Activated CD4-positive, alpha-beta T cell treated with anti-CD3 and anti-CD28 coated beads for 24 hours (primary cell): ENCODE measurements around the gene TIPIN.

ENCODE experiments used
- DNase-seq, 2 donors: peaks; one replicate each; pipeline ENCODE4 v3.0.0-alpha.2; 2020; ENCODE audit warnings: low read depth in 2 of 2

The TIPIN gene

DNA sequence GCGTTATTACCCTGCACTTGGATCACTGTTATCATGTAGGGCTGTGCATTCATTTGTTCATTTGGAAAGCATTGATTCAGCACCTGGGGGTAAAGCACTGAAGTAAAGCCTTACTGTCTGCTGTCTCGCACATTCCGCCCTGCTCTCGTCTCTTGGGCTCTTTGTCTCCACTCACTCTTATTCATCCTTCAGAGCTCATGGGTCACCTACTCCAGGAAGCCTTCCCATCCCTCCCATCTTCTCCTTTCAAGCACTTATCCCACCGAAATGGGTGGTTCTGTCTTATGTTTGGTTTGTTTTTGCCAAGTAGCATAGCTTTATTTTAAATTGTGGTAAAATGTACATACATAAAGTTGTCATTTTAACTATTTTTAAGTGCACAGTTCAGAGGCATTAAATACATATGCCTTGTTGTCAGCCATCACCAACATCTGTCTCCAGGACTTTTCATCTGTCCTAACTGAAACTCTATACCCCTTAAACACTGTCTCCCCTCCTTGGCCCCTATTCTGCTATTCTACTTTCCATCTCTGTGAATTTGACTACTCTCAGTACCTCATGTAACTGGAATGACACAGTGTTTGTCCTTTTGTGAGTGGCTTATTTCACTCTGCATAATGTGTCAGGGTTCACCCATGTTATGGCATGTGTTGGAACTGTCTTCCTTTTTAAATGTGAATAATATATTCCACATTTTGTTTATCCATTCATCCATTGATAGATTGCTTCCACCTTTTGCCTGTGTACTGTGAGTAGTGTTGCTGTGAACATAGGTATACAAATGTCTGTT lies 53.8 kb downstream of the TIPIN start:
- no peak for DNase-seq

DNA sequence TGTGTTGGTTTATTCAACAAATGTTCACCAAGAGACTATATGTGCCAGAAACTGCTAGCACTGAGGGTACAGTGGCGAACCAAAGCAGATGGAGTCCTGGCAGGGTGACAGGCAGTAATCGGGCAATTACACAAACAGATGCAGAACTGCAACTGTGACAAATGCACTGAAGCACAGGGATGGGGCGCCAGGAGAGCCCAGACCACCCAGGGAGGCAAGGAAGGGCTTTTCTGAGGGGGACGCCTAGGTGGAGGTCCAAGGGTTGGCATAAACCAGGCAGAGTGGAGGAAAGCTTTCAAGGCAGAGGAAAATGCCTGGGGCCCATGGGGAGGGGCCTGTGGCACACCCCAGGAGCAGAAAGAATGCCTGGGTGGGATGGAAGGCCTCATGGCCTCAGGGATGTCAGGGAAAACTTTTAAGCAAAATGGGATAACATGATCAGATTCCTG lies 57.7 kb downstream of the TIPIN start:
- no peak for DNase-seq

DNA sequence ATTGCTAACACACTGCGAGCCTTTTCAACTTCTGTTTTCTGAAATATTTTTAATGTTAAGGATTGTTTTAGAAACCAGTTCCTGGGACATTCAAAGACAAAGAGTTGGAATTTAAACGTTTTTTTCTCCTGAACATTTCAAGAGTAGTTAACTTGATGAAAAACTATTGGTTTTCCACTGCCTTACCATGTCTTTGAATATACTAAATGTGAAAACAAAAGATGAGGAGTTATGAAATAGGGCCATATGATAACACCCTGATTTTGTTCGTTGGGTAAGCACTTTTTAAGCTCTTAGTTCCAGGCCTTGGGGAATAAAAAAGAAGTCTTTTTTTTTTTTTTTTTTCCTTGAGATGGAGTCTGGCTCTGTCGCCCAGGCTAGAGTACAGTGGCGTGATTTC lies 60.3 kb downstream of the TIPIN start:
- no peak for DNase-seq

- DNase-seq, result no peak
Measured at GRCh38 chr15:66294932-66295235, 61.6 kb downstream of the TIPIN start.

DNA sequence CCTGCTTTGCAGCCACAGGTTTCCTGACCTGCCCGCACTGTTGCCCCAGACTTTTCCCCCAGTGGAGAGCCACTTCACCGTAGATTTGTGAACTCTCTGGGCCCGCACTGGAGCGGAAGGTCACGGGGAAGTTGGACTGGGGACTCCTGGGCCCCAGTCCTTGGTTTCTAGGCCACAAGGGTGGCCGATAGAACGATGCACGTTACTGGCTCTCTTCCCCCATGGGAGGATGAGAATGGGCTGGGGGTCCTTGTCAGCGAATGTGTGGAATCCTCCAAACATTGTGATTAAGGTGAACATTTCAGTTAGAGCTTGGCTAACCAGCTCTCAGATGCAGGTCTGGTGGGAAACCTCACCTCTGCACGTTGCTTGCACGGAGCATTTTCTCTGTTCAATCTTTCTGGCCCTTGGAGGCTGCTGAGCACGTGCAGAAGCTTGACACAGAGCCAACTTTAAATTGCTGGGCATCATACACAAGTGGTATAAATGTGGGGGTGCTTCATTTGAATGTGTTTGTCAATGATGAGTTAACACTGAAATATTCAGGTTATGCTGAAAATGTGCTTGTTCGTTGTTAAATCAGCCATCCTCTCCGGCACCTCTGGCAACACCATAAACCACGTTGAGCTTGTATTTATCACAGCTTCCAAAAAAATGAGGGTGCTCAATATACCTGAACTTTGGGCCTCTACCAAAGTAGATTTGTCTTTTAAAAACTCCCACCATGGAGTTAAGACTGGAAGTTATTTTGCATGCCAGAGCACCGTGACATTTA lies 62.1 kb downstream of the TIPIN start:
- DNase-seq, result peak in 1 of 2 donors; percentile 11

GRCh38 chr15:66293419-66294156 lies 62.9 kb downstream of the TIPIN start, which contains the start of gene DIS3L:
DIS3L (plus strand) TSS chr15:66293568; CDS start chr15:66293597, 29 bp downstream.
- peak; percentile 28 to 41 for DNase-seq

GRCh38 chr15:66292571-66293418 lies 63.7 kb downstream of the TIPIN start:
- DNase-seq, result no peak

DNA sequence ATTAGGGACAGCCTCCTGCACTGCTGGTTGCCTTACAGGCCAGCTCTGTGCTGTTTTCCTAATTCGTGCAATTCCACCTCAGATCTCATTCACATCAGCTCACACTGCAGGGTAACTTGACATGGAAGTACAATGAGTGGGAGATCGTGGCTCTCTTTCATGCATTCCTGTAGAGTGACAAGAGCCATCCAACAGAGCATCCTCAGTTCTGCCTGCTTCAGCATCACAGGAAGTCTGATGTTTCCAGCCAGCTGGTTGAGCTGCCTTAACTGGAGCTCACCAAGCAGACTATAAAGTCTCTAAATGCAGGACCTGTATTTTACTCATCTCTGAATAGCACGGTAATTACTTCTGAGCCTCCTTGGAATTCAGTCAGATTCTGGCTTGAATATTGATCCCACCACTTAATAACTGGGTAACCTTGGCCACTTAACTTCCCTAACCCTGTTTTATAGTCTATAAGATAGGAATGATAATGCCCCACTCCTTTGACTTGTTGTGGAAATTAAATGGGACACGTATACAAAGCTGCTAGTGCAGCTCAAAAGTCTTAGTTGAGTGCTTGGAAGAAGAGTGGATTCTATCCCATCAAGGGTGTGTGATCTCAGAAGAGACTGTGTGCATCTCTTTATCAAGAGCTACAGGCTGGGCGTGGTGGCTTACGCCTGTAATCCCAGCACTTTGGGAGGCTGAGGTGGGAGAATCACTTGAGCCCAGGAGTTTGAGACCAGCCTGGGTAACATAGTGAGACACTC lies 64.5 kb downstream of the TIPIN start:
- no peak for DNase-seq

DNA sequence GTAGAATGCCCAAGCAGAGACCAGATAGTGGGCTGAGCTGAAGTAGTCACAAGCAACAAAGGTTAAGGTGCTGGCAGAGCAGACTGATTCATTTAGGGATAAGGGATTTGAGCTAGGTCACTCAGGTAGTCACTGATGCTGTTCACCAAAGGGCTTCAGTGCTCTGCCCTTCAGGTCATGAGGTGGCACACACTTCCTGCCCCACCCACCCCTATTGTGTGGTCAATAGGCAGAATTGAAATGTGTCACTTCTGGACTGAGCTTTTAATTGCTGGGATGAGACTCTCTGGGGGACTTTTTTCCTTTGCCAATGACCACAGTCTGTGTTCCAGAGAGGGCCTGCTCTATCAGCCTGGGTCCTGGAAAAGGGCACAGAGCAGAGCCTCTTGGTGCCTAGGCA lies 66.0 kb downstream of the TIPIN start:
- DNase-seq, result no peak

GRCh38 chr15:66290007-66290406 lies 66.5 kb downstream of the TIPIN start:
- DNase-seq, result no peak

- DNase-seq, result no peak
Measured at GRCh38 chr15:66288551-66289185, 67.8 kb downstream of the TIPIN start.

- DNase-seq, result no peak
Measured at GRCh38 chr15:66288093-66288492, 68.4 kb downstream of the TIPIN start.

- DNase-seq, result no peak
Measured at GRCh38 chr15:66287461-66288057, 68.9 kb downstream of the TIPIN start.
